ENCODE measurements around the gene DLEC1. TPM values are rescaled to one million over a fixed set of nuclear protein-coding genes. Genes with fewer than 3 reads are reported as not detected.
A peak's percentile ranks its signal among the peaks of the same experiment; 100 is the strongest.

Gene DLEC1
- total and polyA plus RNA-seq, 9 of the 15 experiments (the other 6 are each of a cell fraction or from before 2014, with no cell fraction given) = 0.07 to 0.08 TPM; not detected in 7

- TF ChIP-seq HOXB6 (CRISPR knock-in tag; IDR thresholded peaks at IDR 0.05; ENCODE audit: borderline replicate concordance) = no peak
- no peak for TF ChIP-seq TSHZ1 (CRISPR knock-in tag; IDR thresholded peaks at IDR 0.05)
- no peak for TF ChIP-seq PHTF2 (CRISPR knock-in tag; IDR thresholded peaks at IDR 0.05)
- TF ChIP-seq ZNF407 (IDR thresholded peaks at IDR 0.05; ENCODE audit: low read depth) = peak; percentile 77
- no peak for TF ChIP-seq SAFB (IDR thresholded peaks at IDR 0.05; ENCODE audit: borderline replicate concordance, low read depth, low read length)
- no peak; the same call in 1 of the 2 replicates for TF ChIP-seq MTA3 (IDR thresholded peaks at IDR 0.05; ENCODE audit: borderline replicate concordance)
- TF ChIP-seq CCNT2 (IDR thresholded peaks at IDR 0.05; ENCODE audit: borderline replicate concordance, extremely low read depth, insufficient read length, low read depth, low read length) = no peak
- no peak for TF ChIP-seq COPS2 (conservative IDR thresholded peaks at IDR 0.05)
- 0 out of 2 replicates have a peak, but pooled peaks have one; percentile 34 for TF ChIP-seq THAP12 (CRISPR knock-in tag; IDR thresholded peaks at IDR 0.05)
- no peak for TF ChIP-seq HNRNPL (IDR thresholded peaks at IDR 0.05; ENCODE audit: low read depth, low read length)
- TF ChIP-seq ZKSCAN8 (CRISPR knock-in tag; IDR thresholded peaks at IDR 0.05) = no peak
These were observed 19.2 kb upstream of the DLEC1 start (continued) for GRCh38 chr3:38019658-38020341.
